Activated naive CD4-positive, alpha-beta T cell treated with anti-CD3 and anti-CD28 coated beads, Interleukin-2, amount 50 U/mL, for 16 hours (primary cell): Measurements from ENCODE around the gene SMR3B.

ENCODE experiments used
- DNase-seq: peaks from one replicate; pipeline ENCODE4 v3.0.0-alpha.2; 2020

SMR3B gene

GRCh38 chr4:70382691-70383181 is at the start of gene SMR3B:
Gene SMR3B, plus strand, starts transcription at chr4:70383131. Its CDS starts 1,380 bp downstream, at chr4:70384511.
- DNase-seq, result no peak

- no peak for DNase-seq
Observed at GRCh38 chr4:70334681-70335080, 48.2 kb upstream of the SMR3B start, which contains the start of gene CABS1. Gene CABS1, plus strand, starts transcription at chr4:70334981. Its CDS starts 59 bp downstream, at chr4:70335040.

- DNase-seq, result no peak
Observed at GRCh38 chr4:70336043-70336442, 46.9 kb upstream of the SMR3B start.

- no peak for DNase-seq
Observed at GRCh38 chr4:70337886-70338420, 45.0 kb upstream of the SMR3B start.

- no peak for DNase-seq
Observed at GRCh38 chr4:70356185-70356584, 26.7 kb upstream of the SMR3B start.

GRCh38 chr4:70359115-70359661 is 23.7 kb upstream of the SMR3B start:
- DNase-seq, result no peak

- DNase-seq, result no peak
Observed at GRCh38 chr4:70360460-70360859, 22.5 kb upstream of the SMR3B start, which contains the start of gene SMR3A. Gene SMR3A, plus strand, starts transcription at chr4:70360760. Its CDS starts 1,356 bp downstream, at chr4:70362116.

- no peak for DNase-seq
Observed at GRCh38 chr4:70364002-70364401, 18.9 kb upstream of the SMR3B start.

- DNase-seq, result no peak
Observed at GRCh38 chr4:70365479-70365878, 17.5 kb upstream of the SMR3B start.

- DNase-seq, result no peak
Observed at GRCh38 chr4:70367813-70368212, 15.1 kb upstream of the SMR3B start.

GRCh38 chr4:70371987-70372386 is 10.9 kb upstream of the SMR3B start:
- no peak for DNase-seq

- no peak for DNase-seq
Observed at GRCh38 chr4:70372760-70373159, 10.2 kb upstream of the SMR3B start.

- DNase-seq, result no peak
Observed at GRCh38 chr4:70380578-70380977, 2.4 kb upstream of the SMR3B start.

GRCh38 chr4:70392057-70392776 is 9.3 kb downstream of the SMR3B start:
- DNase-seq, result no peak

GRCh38 chr4:70397580-70397979 is 14.6 kb downstream of the SMR3B start, which contains the start of gene OPRPN:
Gene OPRPN, plus strand, starts transcription at chr4:70397940. Its CDS starts 1,346 bp downstream, at chr4:70399286.
- no peak for DNase-seq

- no peak for DNase-seq
Observed at GRCh38 chr4:70399319-70399718, 16.4 kb downstream of the SMR3B start.

GRCh38 chr4:70402762-70403161 is 19.8 kb downstream of the SMR3B start:
- no peak for DNase-seq

GRCh38 chr4:70405765-70406164 is 22.8 kb downstream of the SMR3B start:
- no peak for DNase-seq

- DNase-seq, result no peak
Observed at GRCh38 chr4:70425306-70425705, 42.4 kb downstream of the SMR3B start.

- no peak for DNase-seq
Observed at GRCh38 chr4:70426789-70427188, 43.9 kb downstream of the SMR3B start.

- no peak for DNase-seq
Observed at GRCh38 chr4:70437197-70437596, 54.3 kb downstream of the SMR3B start.
